NCI-H748 (cell line): Measurements from ENCODE around the gene TWIST1.

Experiments
- DNase-seq: peaks from one replicate; lab custom pipeline; 2025; ENCODE audit not compliant: unreplicated experiment; lab: John Stamatoyannopoulos, UW

The TWIST1 gene

DNA sequence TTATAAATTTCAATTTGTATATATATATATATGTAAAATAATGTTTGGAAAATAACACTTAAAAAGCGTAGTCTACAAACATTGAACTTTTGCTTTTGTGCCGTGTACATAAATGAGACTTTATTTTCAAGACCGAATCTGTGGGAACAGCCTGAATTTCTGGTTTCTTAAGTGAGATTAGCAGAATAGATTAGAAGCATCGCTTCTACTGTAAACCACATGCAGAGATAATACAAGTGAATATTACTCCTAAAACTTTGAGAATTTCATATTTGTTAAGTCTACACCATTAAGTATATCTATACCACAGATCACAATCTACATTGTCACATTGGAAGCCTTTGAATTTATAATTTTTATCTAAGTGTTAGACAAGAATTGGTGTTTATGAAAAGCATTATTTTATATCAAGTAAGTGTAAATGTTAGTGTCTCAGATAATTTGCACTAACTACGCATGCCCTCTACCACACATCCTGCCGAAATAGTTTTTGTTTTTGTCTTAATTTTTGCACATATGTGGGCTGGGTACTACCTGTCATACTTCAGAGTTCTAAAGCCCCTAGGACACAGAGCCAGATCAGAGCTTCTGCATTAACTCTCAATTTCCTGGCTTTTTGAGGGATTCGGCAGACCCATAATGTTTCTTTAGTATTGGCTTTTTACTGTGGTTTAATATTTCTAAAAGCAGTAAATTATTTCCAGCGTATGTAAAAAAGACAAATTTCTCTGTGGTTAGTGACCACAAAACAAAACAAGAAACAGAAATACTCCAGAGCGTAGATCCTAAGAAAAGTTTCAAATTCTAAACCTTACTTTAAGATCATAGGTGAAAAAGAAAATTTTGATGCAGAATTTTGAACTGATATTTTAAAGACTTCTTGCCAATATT lies 20.0 kb downstream of the TWIST1 start:
- no peak for DNase-seq

DNA sequence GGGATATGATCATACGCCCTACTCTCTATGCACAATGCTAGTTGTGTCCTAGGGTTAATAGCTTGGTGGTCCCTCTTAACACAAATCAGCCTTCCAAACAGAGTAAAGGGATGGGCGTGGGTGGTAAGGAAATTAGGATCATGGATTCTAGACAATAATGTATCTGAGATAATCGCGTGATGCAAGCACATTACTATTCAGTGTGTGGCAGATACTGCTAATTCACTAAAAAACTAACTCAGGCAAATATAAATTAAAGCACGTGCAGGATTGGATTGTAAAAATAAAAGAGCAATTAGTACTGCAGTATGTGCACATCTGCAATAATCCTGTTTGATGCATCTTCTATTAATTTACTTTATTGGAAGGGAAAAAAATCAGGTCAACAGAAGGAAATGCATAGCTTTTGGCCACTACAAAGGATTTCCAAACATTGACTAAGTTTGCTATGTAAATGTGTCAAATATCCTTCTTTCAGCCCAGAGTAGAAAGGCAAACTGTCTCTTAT lies 22.0 kb downstream of the TWIST1 start:
- DNase-seq = no peak

- DNase-seq = no peak
Observed at GRCh38 chr7:19094598-19095352, 22.7 kb downstream of the TWIST1 start.

- DNase-seq = no peak
Observed at GRCh38 chr7:19094138-19094537, 23.3 kb downstream of the TWIST1 start.

DNA sequence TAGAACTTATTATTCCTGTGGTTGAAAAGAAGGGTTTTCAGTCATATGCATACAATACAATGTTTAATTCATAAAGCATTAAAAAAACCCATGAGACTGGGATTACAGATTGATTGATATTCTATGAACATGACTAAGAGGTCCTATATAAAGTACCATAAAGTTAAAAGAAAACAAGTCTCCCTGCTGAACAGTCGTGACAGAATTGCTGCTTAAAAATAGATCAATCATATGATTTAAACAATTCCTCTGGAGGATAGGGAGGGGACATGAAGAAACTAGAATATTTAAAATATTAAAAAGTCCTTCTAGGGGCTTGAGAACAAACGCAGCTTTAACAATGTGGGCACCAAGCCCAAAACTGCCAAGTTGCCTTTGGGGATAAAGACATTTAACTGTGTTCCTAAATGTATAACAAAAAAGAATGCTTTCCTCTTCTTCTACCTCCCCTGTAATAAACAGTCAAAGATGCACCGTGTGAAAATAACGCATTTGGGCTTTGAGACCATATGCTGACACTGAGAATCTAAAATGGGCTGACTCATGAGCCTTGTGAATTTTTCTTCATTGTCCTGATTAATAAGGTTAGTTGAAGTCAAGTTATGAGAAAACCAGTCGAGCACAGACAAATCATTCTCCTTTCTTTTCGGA lies 25.8 kb downstream of the TWIST1 start:
- DNase-seq = no peak

DNA sequence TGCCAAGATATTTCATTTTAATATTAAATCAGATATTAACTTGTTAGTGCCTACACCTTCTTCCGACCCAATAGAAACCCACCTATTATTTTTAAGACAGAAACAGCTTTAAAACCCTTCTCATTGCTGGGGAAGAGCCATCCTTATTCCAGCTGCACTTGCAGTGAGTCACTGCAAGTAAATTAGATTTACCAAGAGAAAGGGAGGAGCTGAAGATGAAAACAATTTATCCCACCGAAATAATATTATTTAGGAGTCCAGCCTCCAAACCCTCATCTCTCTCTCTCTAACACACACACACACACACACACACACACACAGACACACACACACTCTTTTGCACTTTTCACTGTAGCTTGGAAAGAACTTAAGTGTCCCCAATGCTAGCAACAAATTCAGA lies 26.9 kb downstream of the TWIST1 start:
- DNase-seq = no peak

- no peak for DNase-seq
Observed at GRCh38 chr7:19089797-19090196, 27.6 kb downstream of the TWIST1 start.

DNA sequence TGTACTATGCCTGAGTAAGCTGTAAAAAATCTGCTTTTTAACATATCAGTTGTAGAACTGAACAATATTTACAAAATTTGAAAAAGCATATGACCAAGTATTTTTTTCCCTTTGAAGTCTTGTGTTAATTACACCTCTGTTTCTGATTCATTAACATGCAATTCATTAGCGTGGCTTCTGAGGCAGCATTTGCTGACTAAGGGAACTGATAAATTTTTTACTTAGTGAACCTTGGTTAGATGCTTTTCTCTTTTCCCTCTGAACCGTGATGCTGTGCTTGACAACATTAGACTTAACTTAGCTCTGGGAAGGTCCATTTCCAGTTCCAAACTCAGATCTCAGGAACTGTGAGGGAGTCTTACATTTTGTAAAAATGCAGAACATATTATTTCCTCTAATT lies 28.1 kb downstream of the TWIST1 start:
- DNase-seq = no peak

- DNase-seq = no peak
Observed at GRCh38 chr7:19080093-19080492, 37.3 kb downstream of the TWIST1 start.

DNA sequence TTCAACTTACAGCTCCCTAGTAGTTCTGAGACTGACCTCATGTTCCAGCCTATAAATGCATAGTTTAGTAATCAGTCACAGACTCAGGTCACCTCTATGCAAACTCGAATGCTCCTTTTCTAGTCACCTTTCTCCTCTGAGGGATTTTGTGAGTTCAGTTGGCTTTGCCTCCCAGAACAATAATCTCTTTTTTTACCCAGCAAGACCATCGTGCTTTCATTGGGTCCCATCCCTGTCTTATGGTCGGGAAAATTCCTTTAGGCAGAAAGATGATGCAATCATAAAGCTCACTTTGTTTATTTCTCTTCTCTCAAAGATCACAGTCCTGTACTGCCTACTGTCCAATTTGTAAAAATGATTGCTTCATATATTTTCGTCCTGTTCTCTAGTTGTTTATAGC lies 38.4 kb downstream of the TWIST1 start:
- DNase-seq = no peak

- DNase-seq = no peak
Observed at GRCh38 chr7:19069842-19070241, 47.6 kb downstream of the TWIST1 start.

- DNase-seq = no peak
Observed at GRCh38 chr7:19066170-19066569, 51.3 kb downstream of the TWIST1 start.
